ENCODE measurements around the gene PMS1.

PMS1 gene

GRCh38 chr2:189896809-189897208 lies 112.6 kb downstream of the PMS1 start:
- H3K79me2 ChIP-seq (ENCODE audit: insufficient read depth, low read length), result no peaks in the 10 kb centered on the region

GRCh38 chr2:189899101-189899500 lies 114.9 kb downstream of the PMS1 start:
- Histone ChIP-seq H3K4me2 (ENCODE audit: low read length) (no peak overlapping the region), H3K27ac (ENCODE audit: low read depth, low read length, poor library complexity, severe bottlenecking) (no peak overlapping the region), H2AFZ (ENCODE audit: low read length) (no peak overlapping the region), H3F3A (ENCODE audit: insufficient read depth, low read length) (no peaks in the 10 kb centered on the region), H3K9me2 (ENCODE audit: low read depth, low read length) (no peaks in the 10 kb centered on the region; the same call in 1 of the 2 replicates), H4K20me1 (ENCODE audit: insufficient read depth, low read length) (no peaks in the 10 kb centered on the region), H3K79me2 (ENCODE audit: insufficient read depth, low read length) (no peaks in the 10 kb centered on the region), H3K27me3 (ENCODE audit: insufficient read depth, low read length) (no peaks in the 10 kb centered on the region), H3K4me1 (ENCODE audit: insufficient read depth, low read length, severe bottlenecking) (no peaks in the 10 kb centered on the region), H3K9me3 (ENCODE audit: low read length) (no peaks in the 10 kb centered on the region), H3K4me3 (ENCODE audit: low read depth, low read length, poor library complexity, severe bottlenecking) (no peak overlapping the region), H3K9ac (ENCODE audit: low read length) (no peak overlapping the region), H3K36me3 (ENCODE audit: insufficient read depth, low read length) (no peaks in the 10 kb centered on the region)
- TF ChIP-seq EZH2 (IDR thresholded peaks at IDR 0.05; ENCODE audit: borderline replicate concordance, low read length) (no peak), CTCF (IDR thresholded peaks at IDR 0.05; ENCODE audit: low read length) (no peak)

More at GRCh38 chr2:189896809-189897208, 112.6 kb downstream of the PMS1 start:
- no peaks in the 10 kb centered on the region for H3K27me3 ChIP-seq (ENCODE audit: insufficient read depth, low read length)
- no peaks in the 10 kb centered on the region; the same call in 1 of the 2 replicates for H3K9me2 ChIP-seq (ENCODE audit: low read depth, low read length)
- H3K4me3 ChIP-seq (ENCODE audit: low read depth, low read length, poor library complexity, severe bottlenecking), result no peak overlapping the region
- H3K36me3 ChIP-seq (ENCODE audit: insufficient read depth, low read length), result no peaks in the 10 kb centered on the region
- H3K27ac ChIP-seq (ENCODE audit: low read depth, low read length, poor library complexity, severe bottlenecking), result no peak overlapping the region
- H3K4me2 ChIP-seq (ENCODE audit: low read length), result no peak overlapping the region
- H3K9me3 ChIP-seq (ENCODE audit: low read length), result no peaks in the 10 kb centered on the region
- TF ChIP-seq EZH2 (IDR thresholded peaks at IDR 0.05; ENCODE audit: borderline replicate concordance, low read length) (no peak), CTCF (IDR thresholded peaks at IDR 0.05; ENCODE audit: low read length) (no peak)
- peaks cover 5% of the 10 kb centered on the region for H3K4me1 ChIP-seq (ENCODE audit: insufficient read depth, low read length, severe bottlenecking)
- no peaks in the 10 kb centered on the region for H4K20me1 ChIP-seq (ENCODE audit: insufficient read depth, low read length)
- H3F3A ChIP-seq (ENCODE audit: insufficient read depth, low read length), result no peaks in the 10 kb centered on the region
- H3K9ac ChIP-seq (ENCODE audit: low read length), result no peak overlapping the region
- H2AFZ ChIP-seq (ENCODE audit: low read length), result no peak overlapping the region

GRCh38 chr2:189900726-189901125 lies 116.5 kb downstream of the PMS1 start:
- Histone ChIP-seq H3F3A (ENCODE audit: insufficient read depth, low read length) (no peaks in the 10 kb centered on the region), H3K4me1 (ENCODE audit: insufficient read depth, low read length, severe bottlenecking) (no peaks in the 10 kb centered on the region), H3K4me3 (ENCODE audit: low read depth, low read length, poor library complexity, severe bottlenecking) (no peak overlapping the region), H3K9me2 (ENCODE audit: low read depth, low read length) (no peaks in the 10 kb centered on the region; the same call in 1 of the 2 replicates), H3K4me2 (ENCODE audit: low read length) (no peak overlapping the region), H2AFZ (ENCODE audit: low read length) (no peak overlapping the region), H3K79me2 (ENCODE audit: insufficient read depth, low read length) (no peaks in the 10 kb centered on the region), H4K20me1 (ENCODE audit: insufficient read depth, low read length) (no peaks in the 10 kb centered on the region), H3K9ac (ENCODE audit: low read length) (no peak overlapping the region), H3K27me3 (ENCODE audit: insufficient read depth, low read length) (no peaks in the 10 kb centered on the region), H3K36me3 (ENCODE audit: insufficient read depth, low read length) (no peaks in the 10 kb centered on the region), H3K27ac (ENCODE audit: low read depth, low read length, poor library complexity, severe bottlenecking) (no peak overlapping the region), H3K9me3 (ENCODE audit: low read length) (no peaks in the 10 kb centered on the region)
- no peak for TF ChIP-seq CTCF (IDR thresholded peaks at IDR 0.05; ENCODE audit: low read length)
- no peak for TF ChIP-seq EZH2 (IDR thresholded peaks at IDR 0.05; ENCODE audit: borderline replicate concordance, low read length)

All from OCI-LY1 (cell line).